HG02642 (cell line): Measurements from ENCODE around the gene FEM1B.

Source experiments
- ATAC-seq: cut with Tn5 transposase; IDR thresholded peaks from one replicate; pipeline ENCODE4 v1.9.1; 2021; ENCODE audit warnings: mild to moderate bottlenecking; ENCODE audit not compliant: unreplicated experiment, poor library complexity

FEM1B gene

DNA sequence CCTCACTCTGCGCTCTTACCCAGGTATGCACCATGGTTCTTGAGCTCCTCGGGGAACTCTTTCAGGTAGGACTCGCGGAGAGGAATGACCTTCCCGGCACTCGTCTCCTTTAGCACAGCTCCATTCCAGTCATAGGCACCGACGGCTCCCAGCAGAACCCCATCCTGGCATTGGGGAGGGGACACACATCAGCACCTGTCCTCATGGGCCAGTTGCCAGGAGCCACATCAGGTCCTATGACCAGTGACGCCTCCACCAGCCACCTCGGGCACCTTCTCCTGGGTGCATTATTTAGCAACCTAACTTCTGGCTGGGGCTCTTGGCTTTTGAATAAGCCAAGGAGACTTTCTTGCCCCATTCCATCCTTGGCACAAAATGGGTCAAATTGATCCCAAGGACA lies 61.9 kb downstream of the FEM1B start:
- ATAC-seq, result no peak

GRCh38 chr15:68340726-68341671 lies 63.5 kb downstream of the FEM1B start:
- ATAC-seq, result no peak

DNA sequence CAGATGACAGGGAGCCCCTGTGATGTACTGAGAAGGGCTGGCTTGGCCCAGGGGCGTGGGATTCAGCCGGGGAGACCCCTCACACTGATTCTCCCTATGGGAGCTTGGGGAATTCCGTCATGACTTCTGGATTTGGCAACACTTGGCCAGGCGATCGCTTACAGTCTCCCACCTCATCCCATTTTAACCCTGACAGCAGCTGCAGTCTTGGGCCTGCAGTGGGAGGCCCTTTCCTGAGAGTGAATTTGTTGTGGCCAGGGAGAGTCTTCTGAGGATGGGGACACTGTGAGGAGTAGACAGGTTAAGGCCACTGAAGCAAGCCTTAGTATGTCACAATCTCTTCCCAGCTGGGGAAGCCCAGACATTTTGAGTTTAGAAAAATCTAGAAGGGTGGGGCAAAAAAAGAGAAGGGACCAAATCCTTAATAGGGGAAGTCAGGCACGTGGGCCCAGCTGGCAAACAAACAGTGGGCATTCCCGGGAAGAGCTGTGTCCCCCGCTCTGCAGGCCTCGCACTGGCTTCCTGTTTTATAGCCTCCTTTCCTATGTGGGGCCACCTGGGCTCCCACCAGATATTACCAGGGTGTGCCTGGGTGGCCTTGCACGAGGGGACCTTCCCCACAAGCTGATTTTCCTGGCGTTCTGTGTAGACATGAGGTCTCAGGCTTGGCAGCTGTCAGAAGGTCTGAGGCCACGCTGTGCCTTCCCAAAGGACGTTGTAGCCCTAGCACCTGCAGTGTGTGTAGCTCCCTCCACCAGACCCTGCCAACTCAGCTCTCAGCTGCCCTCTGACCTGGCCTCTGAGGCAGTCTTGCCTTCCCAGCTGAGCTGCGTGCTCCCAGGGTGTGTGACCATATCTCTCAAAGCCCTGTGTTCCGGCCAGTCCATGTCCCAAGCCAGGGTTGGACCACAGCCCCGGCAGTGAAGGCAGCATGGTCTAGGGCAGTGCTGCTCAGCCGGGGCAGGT lies 64.5 kb downstream of the FEM1B start:
- ATAC-seq, result no peak

DNA sequence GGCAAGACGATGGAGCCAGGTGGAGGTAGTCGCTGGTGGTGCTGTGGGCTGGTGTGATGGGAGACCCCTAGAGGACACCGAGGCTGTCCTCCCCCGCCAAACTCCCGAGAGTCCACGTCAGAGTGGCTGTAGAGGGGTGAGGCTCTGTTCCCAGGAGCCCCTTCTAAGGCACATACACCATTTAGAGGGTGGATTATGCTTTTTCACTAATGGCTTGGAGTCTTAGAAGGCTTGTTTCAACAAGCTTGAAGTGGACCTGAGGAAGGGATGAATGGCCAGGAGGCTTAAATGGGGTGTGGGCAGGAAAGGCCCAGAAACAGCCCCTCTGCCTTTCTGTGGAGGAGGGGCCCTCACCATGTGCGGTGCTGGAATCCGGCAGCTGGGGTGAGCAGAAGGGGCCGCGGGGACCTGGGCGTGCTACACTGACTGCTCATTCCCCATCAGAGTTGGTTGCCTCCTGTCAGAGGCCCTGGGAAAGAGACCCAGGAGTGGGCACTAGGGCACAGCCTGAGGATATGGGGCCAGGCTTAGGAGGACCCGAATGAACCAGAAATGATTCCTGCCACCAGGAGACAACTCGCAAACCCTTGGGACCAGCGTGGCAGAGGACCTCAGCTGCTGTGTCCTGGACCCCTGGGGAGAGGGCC lies 66.2 kb downstream of the FEM1B start:
- no peak for ATAC-seq

DNA sequence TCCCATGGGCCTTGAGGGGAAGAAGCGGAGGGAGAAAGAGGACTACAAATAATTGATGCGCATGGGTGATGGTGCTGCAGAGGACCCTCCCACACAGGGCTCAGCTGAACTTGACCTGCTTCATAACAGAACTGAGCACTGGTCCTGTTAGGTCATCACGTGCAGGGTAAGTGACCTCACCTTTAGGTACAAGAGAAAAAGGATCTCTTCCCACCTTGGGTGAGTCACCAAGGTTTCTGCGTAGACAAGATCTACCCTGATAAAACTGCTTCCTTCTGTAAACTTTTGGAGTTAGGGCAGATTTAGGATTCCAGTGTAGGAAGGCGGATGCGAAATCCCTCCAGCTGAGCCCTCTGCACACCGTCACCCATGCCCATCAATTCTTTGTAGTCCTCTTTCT lies 67.1 kb downstream of the FEM1B start:
- ATAC-seq, result no peak
